BJ (cell line): ENCODE results near the gene DPP6. TPM values are rescaled to one million over a fixed set of nuclear protein-coding genes. Genes with fewer than 3 reads are reported as not detected.

Experiments
- CTCF ChIA-PET: fragments of 350-600 bp; formaldehyde crosslinking; extraction: SDS; loops from one replicate; lab custom pipeline; 2021; ENCODE audit warnings: antibody characterized with exemption, inconsistent platforms; lab: Yijun Ruan, JAX
- POLR2A ChIA-PET: fragments of 300-600 bp; sonication (Branson Sonifier 250); formaldehyde crosslinking; extraction: SDS; loops from one replicate; lab custom pipeline; 2021; ENCODE audit warnings: antibody characterized with exemption; lab: Charles Lee
- DNase-seq: peaks from one replicate; pipeline ENCODE4 v3.0.0-alpha.2; 2011; ENCODE audit warnings: low read depth
- H3K27me3 ChIP-seq: 2 replicates; pipeline ENCODE4 v1.6.0; 2011; ENCODE audit warnings: low read length; ENCODE audit not compliant: control insufficient read depth, insufficient read depth
- H3K36me3 ChIP-seq: 2 replicates; pipeline ENCODE4 v1.5.1; 2011; ENCODE audit warnings: low read length; ENCODE audit not compliant: control insufficient read depth, insufficient read depth
- H3K4me3 ChIP-seq: 2 replicates; pipeline ENCODE4 v1.5.1; 2011; ENCODE audit warnings: low read depth, mild to moderate bottlenecking, control low read depth, low read length
- polyA plus RNA-seq: library from polyadenylated mRNA; depleted of rRNA; stranded (reverse); fragments of >200 nt; gene quantifications from 2 replicates; pipeline ENCODE4 v1.2.3, GENCODE V29; 2011
- TF ChIP-seq, protein P1 (sequence below): IDR thresholded peaks from 2 replicates; pipeline ENCODE4 v1.5.1; 2011; ENCODE audit warnings: low read depth, mild to moderate bottlenecking, control low read depth, inconsistent platforms, low read length, moderate library complexity; ENCODE audit not compliant: insufficient read depth

Gene DPP6
- polyA plus RNA-seq, 1 experiment = not detected

DNA sequence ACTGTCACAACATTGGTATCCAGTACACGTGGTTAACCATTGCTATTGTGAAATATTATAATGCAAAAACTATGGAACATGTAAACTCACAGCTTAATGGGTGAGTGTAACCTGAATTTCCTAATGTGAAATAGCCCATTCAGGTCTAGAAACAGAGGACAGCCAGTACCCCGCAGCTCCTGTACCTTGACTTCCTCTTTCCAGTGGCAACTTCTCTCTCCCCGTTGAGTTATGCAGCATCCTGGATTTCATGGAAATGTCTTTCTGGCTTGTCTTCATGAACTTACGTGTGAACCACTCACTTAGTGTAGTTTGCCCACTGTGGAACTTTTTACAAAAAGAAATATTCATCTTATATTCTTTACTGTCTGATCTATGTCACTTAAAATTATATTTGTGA lies 384.4 kb downstream of the DPP6 start:
- POLR2A ChIA-PET = no interaction called here
- H3K27me3 ChIP-seq = no peaks in the 10 kb centered on the region
- TF ChIP-seq, protein P1, sequence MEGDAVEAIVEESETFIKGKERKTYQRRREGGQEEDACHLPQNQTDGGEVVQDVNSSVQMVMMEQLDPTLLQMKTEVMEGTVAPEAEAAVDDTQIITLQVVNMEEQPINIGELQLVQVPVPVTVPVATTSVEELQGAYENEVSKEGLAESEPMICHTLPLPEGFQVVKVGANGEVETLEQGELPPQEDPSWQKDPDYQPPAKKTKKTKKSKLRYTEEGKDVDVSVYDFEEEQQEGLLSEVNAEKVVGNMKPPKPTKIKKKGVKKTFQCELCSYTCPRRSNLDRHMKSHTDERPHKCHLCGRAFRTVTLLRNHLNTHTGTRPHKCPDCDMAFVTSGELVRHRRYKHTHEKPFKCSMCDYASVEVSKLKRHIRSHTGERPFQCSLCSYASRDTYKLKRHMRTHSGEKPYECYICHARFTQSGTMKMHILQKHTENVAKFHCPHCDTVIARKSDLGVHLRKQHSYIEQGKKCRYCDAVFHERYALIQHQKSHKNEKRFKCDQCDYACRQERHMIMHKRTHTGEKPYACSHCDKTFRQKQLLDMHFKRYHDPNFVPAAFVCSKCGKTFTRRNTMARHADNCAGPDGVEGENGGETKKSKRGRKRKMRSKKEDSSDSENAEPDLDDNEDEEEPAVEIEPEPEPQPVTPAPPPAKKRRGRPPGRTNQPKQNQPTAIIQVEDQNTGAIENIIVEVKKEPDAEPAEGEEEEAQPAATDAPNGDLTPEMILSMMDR = no peak
- CTCF ChIA-PET = no interaction called here
- no peak for DNase-seq
- H3K36me3 ChIP-seq = no peaks in the 10 kb centered on the region
- no peak overlapping the region for H3K4me3 ChIP-seq

DNA sequence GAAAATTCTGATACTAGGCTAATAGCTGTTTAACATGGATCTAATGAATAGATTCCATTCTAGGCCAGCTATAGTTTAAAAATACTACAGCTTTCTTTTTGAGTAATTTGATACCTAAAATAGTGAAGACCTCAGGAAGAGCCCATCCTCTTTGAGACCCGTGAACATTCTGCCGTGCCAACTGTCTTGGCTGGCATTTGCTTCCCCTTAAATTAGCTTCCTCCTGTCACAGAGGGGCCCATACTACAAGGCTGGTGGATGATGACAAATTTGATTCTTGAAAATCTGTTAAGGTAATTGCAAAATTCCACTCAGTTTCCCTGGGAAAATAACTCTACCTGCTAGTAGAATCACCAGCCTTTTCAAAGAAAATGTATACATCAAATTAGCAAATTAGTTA lies 385.0 kb downstream of the DPP6 start:
- ChIA-PET CTCF (no interaction called here), POLR2A (no interaction called here)
- TF ChIP-seq, protein P1 = no peak
- no peak overlapping the region for H3K4me3 ChIP-seq
- H3K27me3 ChIP-seq = no peaks in the 10 kb centered on the region
- H3K36me3 ChIP-seq = no peaks in the 10 kb centered on the region
- no peak for DNase-seq

DNA sequence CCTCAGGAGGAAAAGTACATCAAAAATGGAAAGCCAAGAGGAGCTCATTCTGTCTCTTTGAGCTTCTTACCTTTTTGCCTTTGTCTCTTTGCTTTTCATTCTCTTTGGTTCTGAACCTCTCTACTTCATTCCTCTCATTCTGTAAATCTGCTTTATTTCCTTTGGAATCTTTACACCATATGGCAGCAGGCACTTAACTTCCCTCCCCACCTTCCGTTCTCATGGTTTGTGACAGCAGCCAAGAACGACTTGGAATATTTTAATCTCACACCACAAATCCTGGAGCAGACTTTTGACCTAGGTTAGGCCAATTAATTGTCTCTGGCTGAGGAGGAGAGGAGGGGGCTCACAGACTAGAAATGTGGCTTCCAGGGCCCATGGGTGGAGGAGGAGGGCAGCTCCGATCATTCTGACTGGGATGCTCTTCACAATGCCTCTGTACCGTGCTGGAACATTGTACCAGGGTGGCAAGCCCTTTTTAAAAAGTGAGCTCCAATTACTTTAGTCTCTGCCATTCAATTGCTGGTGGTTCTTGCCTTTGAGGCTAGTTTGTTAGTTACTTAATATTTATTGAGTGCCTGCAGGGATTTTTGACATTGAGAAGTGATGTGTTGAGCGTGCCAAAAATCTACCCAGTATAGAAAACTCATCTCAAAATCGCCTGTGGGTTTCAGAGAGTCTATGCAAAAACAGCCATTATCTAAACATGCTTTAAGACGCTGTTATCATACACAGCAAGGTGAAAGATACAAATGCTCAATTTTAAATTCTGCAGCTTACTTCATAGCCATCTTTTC lies 386.6 kb downstream of the DPP6 start:
- CTCF ChIA-PET = no interaction called here
- TF ChIP-seq, protein P1 = no peak
- H3K36me3 ChIP-seq = no peaks in the 10 kb centered on the region
- no peak overlapping the region for H3K4me3 ChIP-seq
- no peaks in the 10 kb centered on the region for H3K27me3 ChIP-seq
- POLR2A ChIA-PET = no interaction called here
- no peak for DNase-seq

DNA sequence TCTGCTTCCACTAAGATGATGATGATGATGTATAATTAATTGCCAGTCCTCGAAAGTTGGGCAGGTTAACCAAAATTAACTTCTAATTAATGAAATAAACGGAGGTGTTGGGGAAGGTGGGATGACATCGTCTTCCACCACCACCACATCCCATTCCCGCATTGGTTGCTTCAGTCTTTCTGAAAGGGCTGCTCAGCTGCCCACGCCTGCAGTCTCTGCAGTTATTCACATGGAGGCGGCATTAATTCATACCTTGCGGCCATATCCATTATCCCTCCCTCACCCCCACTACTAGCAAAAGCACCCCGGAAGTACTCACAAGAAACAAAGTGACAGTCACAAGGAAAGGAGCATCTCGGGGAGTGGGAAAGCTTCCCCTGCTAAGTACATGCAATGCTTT lies 387.9 kb downstream of the DPP6 start:
- Histone ChIP-seq H3K4me3 (no peak overlapping the region), H3K27me3 (no peaks in the 10 kb centered on the region), H3K36me3 (no peaks in the 10 kb centered on the region)
- ChIA-PET POLR2A (no interaction called here), CTCF (no interaction called here)
- no peak for DNase-seq
- TF ChIP-seq, protein P1 = no peak

DNA sequence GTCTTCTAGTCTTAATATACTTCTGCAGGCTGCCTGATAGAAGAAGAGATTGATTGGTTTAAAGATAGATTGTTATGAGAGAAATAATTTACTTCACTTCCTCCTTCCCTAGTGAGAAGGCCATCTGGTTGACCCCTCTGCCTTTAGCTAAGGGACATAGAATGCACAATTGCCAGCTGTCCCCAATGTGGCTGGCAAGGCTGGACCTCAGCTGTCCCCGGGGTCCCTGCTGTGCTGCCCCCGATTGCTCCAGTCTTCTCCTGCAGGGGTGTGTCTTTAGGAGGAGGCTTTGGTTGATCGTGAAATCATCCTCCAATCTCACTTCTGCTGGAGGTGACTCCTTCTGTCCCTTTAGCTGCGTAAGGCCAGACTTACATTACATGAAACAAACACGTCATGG lies 388.5 kb downstream of the DPP6 start:
- DNase-seq = no peak
- CTCF ChIA-PET = no interaction called here
- H3K4me3 ChIP-seq = no peak overlapping the region
- TF ChIP-seq, protein P1 = no peak
- no peaks in the 10 kb centered on the region for H3K27me3 ChIP-seq
- POLR2A ChIA-PET = no interaction called here
- no peaks in the 10 kb centered on the region for H3K36me3 ChIP-seq
